ENCODE measurements around the gene TSPEAR. TPM values are rescaled to one million over a fixed set of nuclear protein-coding genes. Genes with fewer than 3 reads are reported as not detected.

The TSPEAR gene
- total and polyA plus RNA-seq, 9 of the 15 experiments (the other 6 are each of a cell fraction or from before 2014, with no cell fraction given) = not detected

DNA sequence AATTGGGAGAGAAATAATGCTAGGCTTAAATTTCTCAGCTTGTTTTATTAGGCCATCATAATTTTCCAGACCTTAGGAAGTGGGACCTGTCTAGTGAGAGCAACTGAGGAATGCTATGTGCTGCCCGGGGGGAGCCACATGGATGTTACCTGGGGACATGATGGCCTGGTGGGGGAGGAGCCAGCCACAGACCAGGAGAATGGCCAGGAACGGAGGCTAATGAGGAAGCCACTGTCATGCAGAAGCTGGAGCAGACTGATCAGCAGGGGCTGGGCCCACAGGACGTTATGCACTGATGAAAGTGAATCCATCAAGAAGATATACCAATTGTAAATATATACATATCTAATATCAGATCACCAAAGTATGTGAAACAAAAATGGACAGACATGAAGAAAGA, 166.8 kb downstream of the TSPEAR start:
- Histone ChIP-seq H3K9me1 (ENCODE audit: control insufficient read depth, insufficient read depth, low read length) (no peaks in the 10 kb centered on the region), H3K27me3 (ENCODE audit: control insufficient read depth in 2 of 2, insufficient read depth in 2 of 2, low read length in 2 of 2) (peaks cover 0 to 20% of the 10 kb centered on the region in 2 experiments; a peak in 4 of 5 replicates), H3K4me2 (ENCODE audit: insufficient read depth, low read length) (no peak overlapping the region), H3K9me3 (replicated peaks; ENCODE audit: control insufficient read depth, insufficient read depth, low read depth, low read length) (no peaks in the 10 kb centered on the region), H3K27ac (ENCODE audit: extremely low read depth, low read depth, low read length) (no peak overlapping the region), H3K4me1 (replicated peaks in 1 of 2; ENCODE audit: control insufficient read depth in 2 of 2, insufficient read depth in 2 of 2, low read length in 2 of 2) (peaks cover 0 to under 1% of the 10 kb centered on the region in 2 experiments; a peak in 2 of 5 replicates), H4K20me1 (replicated peaks; ENCODE audit: control insufficient read depth, insufficient read depth, low read length) (no peaks in the 10 kb centered on the region), H3K9ac (ENCODE audit: insufficient read depth in 1 of 2, low read depth in 2 of 2, low read length in 2 of 2) (no peak overlapping the region), H2AFZ (ENCODE audit: low read depth, low read length) (no peak overlapping the region), H3K36me3 (ENCODE audit: control insufficient read depth, insufficient read depth, low read length) (no peaks in the 10 kb centered on the region), H3K4me3 (no peak overlapping the region), H3K79me2 (ENCODE audit: control insufficient read depth, insufficient read depth, low read length) (no peaks in the 10 kb centered on the region)
- no peak for ATAC-seq
- intact Hi-C loops (cut with micrococcal nuclease) = no loop called here
- 0% methylated on average over 3 of the region's 3 CpGs for WGBS (ENCODE audit: insufficient coverage, low coverage, missing lambda C conversion rate)
- in situ Hi-C loops (cut with MboI) = no loop called here
- DNase-seq (ENCODE audit: extremely low read depth in 1 of 4, low spot score in 3 of 4) = no peak
- TF ChIP-seq ELF1 (tag; IDR thresholded peaks at IDR 0.05) (no peak), ZNF174 (CRISPR knock-in tag; IDR thresholded peaks at IDR 0.05) (no peak), ZC3H8 (IDR thresholded peaks at IDR 0.05) (no peak), SIX5 (IDR thresholded peaks at IDR 0.05; ENCODE audit: borderline replicate concordance in 1 of 2, insufficient read depth in 1 of 2, low read depth in 1 of 2, low read length in 2 of 2) (no peak), ETV1 (tag; conservative IDR thresholded peaks at IDR 0.05; ENCODE audit: low read depth) (no peak), KLF6 (CRISPR knock-in tag; IDR thresholded peaks at IDR 0.05; ENCODE audit: borderline replicate concordance) (no peak), ZNF696 (CRISPR knock-in tag; conservative IDR thresholded peaks at IDR 0.05) (no peak), RBM39 (optimal IDR thresholded peaks at IDR 0.05; ENCODE audit: low read depth, low read length) (no peak), FOXM1 (IDR thresholded peaks at IDR 0.05; ENCODE audit: low read depth) (no peak), FOXM1 (CRISPR knock-in tag; IDR thresholded peaks at IDR 0.05; ENCODE audit: low read depth) (no peak), CEBPB (tag; IDR thresholded peaks at IDR 0.05) (no peak)
- TF ChIP-seq, protein P1, sequence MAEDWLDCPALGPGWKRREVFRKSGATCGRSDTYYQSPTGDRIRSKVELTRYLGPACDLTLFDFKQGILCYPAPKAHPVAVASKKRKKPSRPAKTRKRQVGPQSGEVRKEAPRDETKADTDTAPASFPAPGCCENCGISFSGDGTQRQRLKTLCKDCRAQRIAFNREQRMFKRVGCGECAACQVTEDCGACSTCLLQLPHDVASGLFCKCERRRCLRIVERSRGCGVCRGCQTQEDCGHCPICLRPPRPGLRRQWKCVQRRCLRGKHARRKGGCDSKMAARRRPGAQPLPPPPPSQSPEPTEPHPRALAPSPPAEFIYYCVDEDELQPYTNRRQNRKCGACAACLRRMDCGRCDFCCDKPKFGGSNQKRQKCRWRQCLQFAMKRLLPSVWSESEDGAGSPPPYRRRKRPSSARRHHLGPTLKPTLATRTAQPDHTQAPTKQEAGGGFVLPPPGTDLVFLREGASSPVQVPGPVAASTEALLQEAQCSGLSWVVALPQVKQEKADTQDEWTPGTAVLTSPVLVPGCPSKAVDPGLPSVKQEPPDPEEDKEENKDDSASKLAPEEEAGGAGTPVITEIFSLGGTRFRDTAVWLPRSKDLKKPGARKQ (CRISPR knock-in tag; IDR thresholded peaks at IDR 0.05) = no peak
- TF ChIP-seq, protein P2, sequence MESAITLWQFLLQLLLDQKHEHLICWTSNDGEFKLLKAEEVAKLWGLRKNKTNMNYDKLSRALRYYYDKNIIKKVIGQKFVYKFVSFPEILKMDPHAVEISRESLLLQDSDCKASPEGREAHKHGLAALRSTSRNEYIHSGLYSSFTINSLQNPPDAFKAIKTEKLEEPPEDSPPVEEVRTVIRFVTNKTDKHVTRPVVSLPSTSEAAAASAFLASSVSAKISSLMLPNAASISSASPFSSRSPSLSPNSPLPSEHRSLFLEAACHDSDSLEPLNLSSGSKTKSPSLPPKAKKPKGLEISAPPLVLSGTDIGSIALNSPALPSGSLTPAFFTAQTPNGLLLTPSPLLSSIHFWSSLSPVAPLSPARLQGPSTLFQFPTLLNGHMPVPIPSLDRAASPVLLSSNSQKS (CRISPR knock-in tag; IDR thresholded peaks at IDR 0.05) = no peak
- TF ChIP-seq, protein P3, sequence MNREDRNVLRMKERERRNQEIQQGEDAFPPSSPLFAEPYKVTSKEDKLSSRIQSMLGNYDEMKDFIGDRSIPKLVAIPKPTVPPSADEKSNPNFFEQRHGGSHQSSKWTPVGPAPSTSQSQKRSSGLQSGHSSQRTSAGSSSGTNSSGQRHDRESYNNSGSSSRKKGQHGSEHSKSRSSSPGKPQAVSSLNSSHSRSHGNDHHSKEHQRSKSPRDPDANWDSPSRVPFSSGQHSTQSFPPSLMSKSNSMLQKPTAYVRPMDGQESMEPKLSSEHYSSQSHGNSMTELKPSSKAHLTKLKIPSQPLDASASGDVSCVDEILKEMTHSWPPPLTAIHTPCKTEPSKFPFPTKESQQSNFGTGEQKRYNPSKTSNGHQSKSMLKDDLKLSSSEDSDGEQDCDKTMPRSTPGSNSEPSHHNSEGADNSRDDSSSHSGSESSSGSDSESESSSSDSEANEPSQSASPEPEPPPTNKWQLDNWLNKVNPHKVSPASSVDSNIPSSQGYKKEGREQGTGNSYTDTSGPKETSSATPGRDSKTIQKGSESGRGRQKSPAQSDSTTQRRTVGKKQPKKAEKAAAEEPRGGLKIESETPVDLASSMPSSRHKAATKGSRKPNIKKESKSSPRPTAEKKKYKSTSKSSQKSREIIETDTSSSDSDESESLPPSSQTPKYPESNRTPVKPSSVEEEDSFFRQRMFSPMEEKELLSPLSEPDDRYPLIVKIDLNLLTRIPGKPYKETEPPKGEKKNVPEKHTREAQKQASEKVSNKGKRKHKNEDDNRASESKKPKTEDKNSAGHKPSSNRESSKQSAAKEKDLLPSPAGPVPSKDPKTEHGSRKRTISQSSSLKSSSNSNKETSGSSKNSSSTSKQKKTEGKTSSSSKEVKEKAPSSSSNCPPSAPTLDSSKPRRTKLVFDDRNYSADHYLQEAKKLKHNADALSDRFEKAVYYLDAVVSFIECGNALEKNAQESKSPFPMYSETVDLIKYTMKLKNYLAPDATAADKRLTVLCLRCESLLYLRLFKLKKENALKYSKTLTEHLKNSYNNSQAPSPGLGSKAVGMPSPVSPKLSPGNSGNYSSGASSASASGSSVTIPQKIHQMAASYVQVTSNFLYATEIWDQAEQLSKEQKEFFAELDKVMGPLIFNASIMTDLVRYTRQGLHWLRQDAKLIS (CRISPR knock-in tag; IDR thresholded peaks at IDR 0.05) = no peak
- FAIRE-seq = no peak
- CTCF ChIA-PET (ENCODE audit: low intra/inter-chr PET ratio) = no interaction called here
- BruUV-seq (replicated peaks) = no TSS peak
- POLR2A ChIA-PET = no interaction called here
